Astrocyte of the spinal cord (primary cell): ENCODE results near the gene FBXO21.

Experiments
- DNase-seq: peaks from one replicate; pipeline ENCODE4 v3.0.0; 2011; ENCODE audit warnings: low read depth, low spot score
- H3K4me3 ChIP-seq: 2 replicates; pipeline ENCODE4 v1.5.1; 2011; ENCODE audit warnings: low read depth, mild to moderate bottlenecking, low read length, moderate library complexity
- in situ Hi-C: cut with HindIII; loops from 2 replicates; pipeline ENCODE4 v1.10.0; 2017; ENCODE audit warnings: low sequenced_read_pairs
- TF ChIP-seq, protein P1 (sequence below): IDR thresholded peaks from 2 replicates; pipeline ENCODE4 v1.5.1; 2012; ENCODE audit warnings: low read depth, mild to moderate bottlenecking, low read length, inconsistent platforms

FBXO21 gene

DNA sequence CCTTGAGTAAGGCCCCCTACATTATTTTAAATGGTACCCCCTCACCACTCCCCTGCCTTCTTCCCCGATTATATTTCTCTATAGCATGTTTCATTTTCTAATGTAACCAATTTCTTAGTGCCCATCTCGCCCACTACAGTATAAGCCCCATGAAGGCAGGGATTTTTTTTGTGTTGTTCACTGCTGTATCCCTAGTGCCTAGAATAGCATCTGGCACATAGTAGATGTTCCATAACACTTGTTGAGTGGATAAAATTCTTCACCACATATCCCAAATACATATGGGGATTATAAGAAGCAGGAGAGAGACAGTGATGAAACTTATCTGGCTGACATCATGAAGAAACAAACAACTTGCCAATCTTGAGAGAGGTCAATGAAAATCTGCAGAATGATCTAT lies 11.5 kb downstream of the FBXO21 start:
- TF ChIP-seq, protein P1, sequence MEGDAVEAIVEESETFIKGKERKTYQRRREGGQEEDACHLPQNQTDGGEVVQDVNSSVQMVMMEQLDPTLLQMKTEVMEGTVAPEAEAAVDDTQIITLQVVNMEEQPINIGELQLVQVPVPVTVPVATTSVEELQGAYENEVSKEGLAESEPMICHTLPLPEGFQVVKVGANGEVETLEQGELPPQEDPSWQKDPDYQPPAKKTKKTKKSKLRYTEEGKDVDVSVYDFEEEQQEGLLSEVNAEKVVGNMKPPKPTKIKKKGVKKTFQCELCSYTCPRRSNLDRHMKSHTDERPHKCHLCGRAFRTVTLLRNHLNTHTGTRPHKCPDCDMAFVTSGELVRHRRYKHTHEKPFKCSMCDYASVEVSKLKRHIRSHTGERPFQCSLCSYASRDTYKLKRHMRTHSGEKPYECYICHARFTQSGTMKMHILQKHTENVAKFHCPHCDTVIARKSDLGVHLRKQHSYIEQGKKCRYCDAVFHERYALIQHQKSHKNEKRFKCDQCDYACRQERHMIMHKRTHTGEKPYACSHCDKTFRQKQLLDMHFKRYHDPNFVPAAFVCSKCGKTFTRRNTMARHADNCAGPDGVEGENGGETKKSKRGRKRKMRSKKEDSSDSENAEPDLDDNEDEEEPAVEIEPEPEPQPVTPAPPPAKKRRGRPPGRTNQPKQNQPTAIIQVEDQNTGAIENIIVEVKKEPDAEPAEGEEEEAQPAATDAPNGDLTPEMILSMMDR: no peak
- no peak for DNase-seq
- in situ Hi-C loops: no loop called here
- no peak overlapping the region for H3K4me3 ChIP-seq

DNA sequence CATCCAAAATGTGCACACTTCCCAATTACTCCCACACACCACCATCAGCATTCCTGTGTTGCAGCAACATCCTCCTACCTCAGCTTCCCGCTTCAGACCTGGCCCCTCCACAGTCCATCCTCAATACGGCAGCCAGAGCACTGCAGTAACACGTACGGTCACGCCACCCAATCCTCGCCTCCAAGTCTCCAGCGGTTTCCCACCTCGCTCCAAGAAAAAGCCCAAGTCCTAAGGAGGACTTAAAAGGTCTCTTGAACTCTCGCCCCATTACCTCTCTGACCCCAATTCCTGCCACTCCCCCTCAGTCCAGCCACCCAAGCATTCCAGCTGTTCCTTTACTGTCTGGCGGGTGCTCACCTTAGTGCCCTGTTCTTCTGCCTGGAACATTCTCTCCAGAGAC lies 12.0 kb downstream of the FBXO21 start:
- TF ChIP-seq, protein P1: no peak
- in situ Hi-C loops: no loop called here

DNA sequence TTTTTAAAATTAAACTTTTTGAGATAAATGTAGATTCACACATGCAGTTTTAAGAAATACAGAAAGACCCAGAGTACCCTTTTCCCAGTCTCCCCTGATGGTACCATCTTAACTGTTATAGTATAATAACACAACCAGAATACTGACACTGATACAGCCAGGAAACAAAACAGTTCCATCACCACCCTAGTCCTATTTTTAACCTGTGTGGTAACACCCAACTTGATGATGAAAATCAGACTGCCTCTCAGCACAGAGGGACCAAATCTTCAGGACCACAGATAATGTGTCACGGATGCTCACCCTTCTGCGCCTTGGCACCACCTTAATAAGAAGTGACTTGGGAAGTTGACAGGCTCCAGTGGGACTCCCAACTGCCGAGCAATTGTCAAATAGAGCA lies 18.1 kb downstream of the FBXO21 start:
- no peak for DNase-seq
- TF ChIP-seq, protein P1: no peak
- in situ Hi-C loops: no loop called here

More for the DNA sequence above, 12.0 kb downstream of the FBXO21 start:
- H3K4me3 ChIP-seq: no peak overlapping the region
- DNase-seq: no peak

DNA sequence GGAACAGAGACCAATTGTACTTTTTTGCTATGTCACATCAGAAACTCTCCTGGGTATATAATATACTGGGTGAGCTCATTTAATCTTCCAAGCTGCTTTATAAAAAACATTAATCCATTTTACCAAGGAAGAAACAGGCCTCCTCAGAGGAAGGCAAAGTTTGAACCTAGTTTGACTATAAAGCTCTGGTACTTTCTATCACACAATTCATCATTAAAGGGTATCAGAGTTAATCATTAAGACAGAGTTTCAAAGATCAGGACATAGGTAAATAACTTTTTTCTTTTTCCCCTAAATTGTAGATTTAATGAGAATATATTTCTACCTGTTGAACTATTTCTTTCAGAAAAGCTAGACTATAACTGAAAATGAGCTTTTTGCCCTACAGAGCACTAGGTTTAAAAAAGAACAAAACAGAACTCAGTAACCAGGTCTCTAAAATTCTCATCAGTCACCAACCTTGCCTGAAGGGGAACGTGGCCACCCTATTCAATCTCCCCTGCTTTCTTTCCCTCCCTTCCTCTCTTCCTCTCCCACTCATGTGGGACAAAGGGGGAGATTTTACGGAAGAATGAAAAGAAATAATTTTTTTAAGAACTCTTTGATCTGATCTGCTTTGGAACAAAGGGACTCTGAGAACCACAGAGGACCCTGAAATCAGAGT lies 18.6 kb downstream of the FBXO21 start:
- TF ChIP-seq, protein P1: no peak
- in situ Hi-C loops: no loop called here
- DNase-seq: no peak
- H3K4me3 ChIP-seq: no peak overlapping the region

More for the DNA sequence above, 18.1 kb downstream of the FBXO21 start:
- H3K4me3 ChIP-seq: no peak overlapping the region

DNA sequence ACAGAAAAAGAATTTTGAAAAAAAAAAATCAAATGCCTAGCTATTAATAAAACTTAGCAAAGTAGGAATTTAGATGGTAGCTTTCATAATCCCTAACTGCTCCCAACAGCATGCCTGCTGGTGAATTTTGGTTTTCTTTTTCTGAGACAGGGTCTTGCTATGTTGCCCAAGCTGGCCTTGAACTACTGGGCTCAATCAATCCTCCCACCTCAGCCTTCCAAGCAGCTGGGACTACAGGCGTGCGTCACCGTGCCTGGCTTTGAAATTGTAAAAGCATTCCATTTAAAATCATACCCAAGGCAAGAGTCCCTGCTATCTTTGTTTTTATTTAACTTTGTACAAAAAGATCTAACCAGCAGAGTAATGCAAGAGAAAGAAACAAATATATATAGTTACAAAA lies 20.7 kb downstream of the FBXO21 start:
- no peak for DNase-seq
- TF ChIP-seq, protein P1: no peak
- in situ Hi-C loops: no loop called here

DNA sequence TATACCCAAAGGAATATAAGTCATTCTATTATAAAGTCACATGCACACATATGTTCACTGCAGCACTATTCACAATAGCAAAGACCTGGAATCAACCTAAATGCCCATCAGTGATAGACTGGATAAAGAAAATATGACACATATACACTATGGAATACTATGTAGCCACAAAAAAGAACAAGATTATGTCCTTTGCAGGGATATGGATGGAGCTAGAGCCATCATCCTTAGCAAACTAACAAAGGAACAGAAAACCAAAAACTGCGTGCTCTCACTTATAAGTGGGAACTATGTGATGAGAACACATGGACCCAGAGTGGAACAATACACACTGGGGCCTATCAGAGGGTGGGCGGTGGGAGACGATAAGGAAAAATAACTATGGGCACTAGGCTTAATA lies 21.3 kb downstream of the FBXO21 start:
- H3K4me3 ChIP-seq: no peak overlapping the region
- in situ Hi-C loops: no loop called here
- no peak for DNase-seq
- TF ChIP-seq, protein P1: no peak

More for the DNA sequence above, 20.7 kb downstream of the FBXO21 start:
- H3K4me3 ChIP-seq: no peak overlapping the region
